GM19468 (cell line): Measurements from ENCODE around the gene EDDM13.
"Not testable (repeated sequence)": the region's sequence is repeated elsewhere in the genome, so short reads cannot be mapped to it uniquely, and the experiment has no call there.

ENCODE experiments used
- ATAC-seq: cut with Tn5 transposase; IDR thresholded peaks from one replicate; pipeline ENCODE4 v1.9.1; 2021; ENCODE audit warnings: mild to moderate bottlenecking, moderate library complexity, moderate number of reproducible peaks; ENCODE audit not compliant: unreplicated experiment; ENCODE audit errors: extremely low read depth

Gene EDDM13

GRCh38 chr19:56319991-56320390 is 47.4 kb downstream of the EDDM13 start:
- no peak for ATAC-seq

GRCh38 chr19:56321254-56321988 is 48.9 kb downstream of the EDDM13 start:
- no peak for ATAC-seq

GRCh38 chr19:56321989-56322440 is 49.5 kb downstream of the EDDM13 start:
- no peak for ATAC-seq

GRCh38 chr19:56324436-56324835 is 51.9 kb downstream of the EDDM13 start:
- ATAC-seq: no peak

- no peak for ATAC-seq
These were observed 60.1 kb downstream of the EDDM13 start for GRCh38 chr19:56332695-56333094.

GRCh38 chr19:56333506-56333905 is 61.0 kb downstream of the EDDM13 start:
- ATAC-seq: no peak

- not testable (repeated sequence) for ATAC-seq
These were observed 62.8 kb downstream of the EDDM13 start for GRCh38 chr19:56335371-56335770.

GRCh38 chr19:56337077-56337476 is 64.5 kb downstream of the EDDM13 start:
- ATAC-seq: not testable (repeated sequence)

- ATAC-seq: not testable (repeated sequence)
These were observed 66.5 kb downstream of the EDDM13 start for GRCh38 chr19:56339031-56339430.

GRCh38 chr19:56341948-56342347 is 69.4 kb downstream of the EDDM13 start:
- ATAC-seq: no peak

GRCh38 chr19:56347163-56347778 is 74.7 kb downstream of the EDDM13 start:
- no peak for ATAC-seq

GRCh38 chr19:56348289-56348877 is 75.8 kb downstream of the EDDM13 start:
- ATAC-seq: no peak

GRCh38 chr19:56350416-56351045 is 78.0 kb downstream of the EDDM13 start:
- ATAC-seq: no peak

GRCh38 chr19:56351208-56351607 is 78.7 kb downstream of the EDDM13 start:
- no peak for ATAC-seq

GRCh38 chr19:56355517-56355916 is 83.0 kb downstream of the EDDM13 start:
- ATAC-seq: no peak

GRCh38 chr19:56356944-56357343 is 84.4 kb downstream of the EDDM13 start:
- no peak for ATAC-seq
